Measurements from ENCODE around the gene SIGLEC1. TPM values are rescaled to one million over a fixed set of nuclear protein-coding genes. Genes with fewer than 3 reads are reported as not detected.
A peak's percentile ranks its signal among the peaks of the same experiment; 100 is the strongest.

Gene SIGLEC1
- total and polyA plus RNA-seq, 2 experiments from 2014 or later, result not detected

DNA sequence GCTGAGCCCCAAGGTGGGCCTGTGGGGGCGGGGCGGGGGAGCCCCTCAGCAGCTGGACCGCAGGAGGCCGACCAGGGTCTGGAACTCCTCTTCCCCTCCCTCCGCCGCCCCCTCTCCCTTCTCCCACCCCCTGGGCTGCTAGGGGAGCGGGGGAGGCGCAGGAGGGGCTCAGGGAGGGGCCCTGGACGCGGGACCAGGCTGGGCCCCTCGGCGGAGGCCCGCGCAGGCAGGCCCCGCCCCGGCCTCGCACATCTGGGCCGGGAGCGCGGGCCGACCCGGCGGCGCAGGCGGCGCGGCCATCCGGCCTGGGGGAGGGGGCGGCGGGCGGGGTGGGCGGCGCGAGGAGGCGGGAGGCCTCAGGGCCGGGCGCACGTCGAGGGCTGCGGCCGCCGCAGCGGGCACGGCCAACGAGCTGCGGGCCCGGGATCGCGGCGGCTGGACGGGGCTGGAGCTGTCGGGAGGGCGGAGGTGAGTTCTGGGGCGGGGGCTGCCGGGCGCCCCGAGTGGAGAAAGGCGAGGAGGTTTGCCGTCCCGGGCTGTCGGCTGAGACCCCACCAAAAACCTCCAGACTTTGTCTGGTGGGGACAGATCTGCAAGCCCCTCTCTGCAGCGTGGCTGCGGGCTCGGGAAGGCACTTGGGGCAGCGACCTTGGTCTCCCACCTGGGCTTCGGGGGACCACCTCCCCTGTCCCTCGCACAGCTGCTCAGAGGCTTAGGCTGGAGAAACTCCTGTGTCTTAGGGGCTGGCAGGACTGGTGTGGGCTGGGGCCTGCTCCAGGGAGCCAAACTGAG, 20.1 kb upstream of the SIGLEC1 start, which contains the start of gene HSPA12B:
TSS of gene HSPA12B (plus strand) at position 359 of the 792 bp plus-strand sequence. CDS start 5,990 bp downstream, outside the sequence.
- H3K9me3 Mint-ChIP-seq, result no peaks in the 10 kb centered on the region; the same call in 2 of the 3 replicates
- DNase-seq (ENCODE audit: low spot score) (peak; percentile 79), ATAC-seq (peak; percentile 67)
- H3K4me3 Mint-ChIP-seq, result peak within 1 kb of the TSS; percentile 58
- H3K4me2 ChIP-seq, result peak within 1 kb of the TSS; percentile 81
- H3K4me1 ChIP-seq (ENCODE audit: insufficient read depth), result peaks cover 13% of the 10 kb centered on the region
- no peaks in the 10 kb centered on the region for H3F3A ChIP-seq (replicated peaks; ENCODE audit: low read depth)
- peaks cover 30% of the 10 kb centered on the region for H3K27me3 ChIP-seq (ENCODE audit: insufficient read depth)
- no peaks in the 10 kb centered on the region for H4K20me1 ChIP-seq (replicated peaks; ENCODE audit: insufficient read depth)
- no peak within 1 kb of the TSS for H3K27ac ChIP-seq (ENCODE audit: low read depth)
- TF ChIP-seq NANOG (IDR thresholded peaks at IDR 0.05; ENCODE audit: borderline replicate concordance), result no peak
- no peak for TF ChIP-seq ZNF331 (CRISPR knock-in tag; IDR thresholded peaks at IDR 0.05; ENCODE audit: low read depth)
- TF ChIP-seq EZH2 (IDR thresholded peaks at IDR 0.05; ENCODE audit: low read depth, unreplicated experiment), result no peak
- TF ChIP-seq, protein P1, sequence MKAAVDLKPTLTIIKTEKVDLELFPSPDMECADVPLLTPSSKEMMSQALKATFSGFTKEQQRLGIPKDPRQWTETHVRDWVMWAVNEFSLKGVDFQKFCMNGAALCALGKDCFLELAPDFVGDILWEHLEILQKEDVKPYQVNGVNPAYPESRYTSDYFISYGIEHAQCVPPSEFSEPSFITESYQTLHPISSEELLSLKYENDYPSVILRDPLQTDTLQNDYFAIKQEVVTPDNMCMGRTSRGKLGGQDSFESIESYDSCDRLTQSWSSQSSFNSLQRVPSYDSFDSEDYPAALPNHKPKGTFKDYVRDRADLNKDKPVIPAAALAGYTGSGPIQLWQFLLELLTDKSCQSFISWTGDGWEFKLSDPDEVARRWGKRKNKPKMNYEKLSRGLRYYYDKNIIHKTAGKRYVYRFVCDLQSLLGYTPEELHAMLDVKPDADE (IDR thresholded peaks at IDR 0.05), result no peak
- TF ChIP-seq, protein P2, sequence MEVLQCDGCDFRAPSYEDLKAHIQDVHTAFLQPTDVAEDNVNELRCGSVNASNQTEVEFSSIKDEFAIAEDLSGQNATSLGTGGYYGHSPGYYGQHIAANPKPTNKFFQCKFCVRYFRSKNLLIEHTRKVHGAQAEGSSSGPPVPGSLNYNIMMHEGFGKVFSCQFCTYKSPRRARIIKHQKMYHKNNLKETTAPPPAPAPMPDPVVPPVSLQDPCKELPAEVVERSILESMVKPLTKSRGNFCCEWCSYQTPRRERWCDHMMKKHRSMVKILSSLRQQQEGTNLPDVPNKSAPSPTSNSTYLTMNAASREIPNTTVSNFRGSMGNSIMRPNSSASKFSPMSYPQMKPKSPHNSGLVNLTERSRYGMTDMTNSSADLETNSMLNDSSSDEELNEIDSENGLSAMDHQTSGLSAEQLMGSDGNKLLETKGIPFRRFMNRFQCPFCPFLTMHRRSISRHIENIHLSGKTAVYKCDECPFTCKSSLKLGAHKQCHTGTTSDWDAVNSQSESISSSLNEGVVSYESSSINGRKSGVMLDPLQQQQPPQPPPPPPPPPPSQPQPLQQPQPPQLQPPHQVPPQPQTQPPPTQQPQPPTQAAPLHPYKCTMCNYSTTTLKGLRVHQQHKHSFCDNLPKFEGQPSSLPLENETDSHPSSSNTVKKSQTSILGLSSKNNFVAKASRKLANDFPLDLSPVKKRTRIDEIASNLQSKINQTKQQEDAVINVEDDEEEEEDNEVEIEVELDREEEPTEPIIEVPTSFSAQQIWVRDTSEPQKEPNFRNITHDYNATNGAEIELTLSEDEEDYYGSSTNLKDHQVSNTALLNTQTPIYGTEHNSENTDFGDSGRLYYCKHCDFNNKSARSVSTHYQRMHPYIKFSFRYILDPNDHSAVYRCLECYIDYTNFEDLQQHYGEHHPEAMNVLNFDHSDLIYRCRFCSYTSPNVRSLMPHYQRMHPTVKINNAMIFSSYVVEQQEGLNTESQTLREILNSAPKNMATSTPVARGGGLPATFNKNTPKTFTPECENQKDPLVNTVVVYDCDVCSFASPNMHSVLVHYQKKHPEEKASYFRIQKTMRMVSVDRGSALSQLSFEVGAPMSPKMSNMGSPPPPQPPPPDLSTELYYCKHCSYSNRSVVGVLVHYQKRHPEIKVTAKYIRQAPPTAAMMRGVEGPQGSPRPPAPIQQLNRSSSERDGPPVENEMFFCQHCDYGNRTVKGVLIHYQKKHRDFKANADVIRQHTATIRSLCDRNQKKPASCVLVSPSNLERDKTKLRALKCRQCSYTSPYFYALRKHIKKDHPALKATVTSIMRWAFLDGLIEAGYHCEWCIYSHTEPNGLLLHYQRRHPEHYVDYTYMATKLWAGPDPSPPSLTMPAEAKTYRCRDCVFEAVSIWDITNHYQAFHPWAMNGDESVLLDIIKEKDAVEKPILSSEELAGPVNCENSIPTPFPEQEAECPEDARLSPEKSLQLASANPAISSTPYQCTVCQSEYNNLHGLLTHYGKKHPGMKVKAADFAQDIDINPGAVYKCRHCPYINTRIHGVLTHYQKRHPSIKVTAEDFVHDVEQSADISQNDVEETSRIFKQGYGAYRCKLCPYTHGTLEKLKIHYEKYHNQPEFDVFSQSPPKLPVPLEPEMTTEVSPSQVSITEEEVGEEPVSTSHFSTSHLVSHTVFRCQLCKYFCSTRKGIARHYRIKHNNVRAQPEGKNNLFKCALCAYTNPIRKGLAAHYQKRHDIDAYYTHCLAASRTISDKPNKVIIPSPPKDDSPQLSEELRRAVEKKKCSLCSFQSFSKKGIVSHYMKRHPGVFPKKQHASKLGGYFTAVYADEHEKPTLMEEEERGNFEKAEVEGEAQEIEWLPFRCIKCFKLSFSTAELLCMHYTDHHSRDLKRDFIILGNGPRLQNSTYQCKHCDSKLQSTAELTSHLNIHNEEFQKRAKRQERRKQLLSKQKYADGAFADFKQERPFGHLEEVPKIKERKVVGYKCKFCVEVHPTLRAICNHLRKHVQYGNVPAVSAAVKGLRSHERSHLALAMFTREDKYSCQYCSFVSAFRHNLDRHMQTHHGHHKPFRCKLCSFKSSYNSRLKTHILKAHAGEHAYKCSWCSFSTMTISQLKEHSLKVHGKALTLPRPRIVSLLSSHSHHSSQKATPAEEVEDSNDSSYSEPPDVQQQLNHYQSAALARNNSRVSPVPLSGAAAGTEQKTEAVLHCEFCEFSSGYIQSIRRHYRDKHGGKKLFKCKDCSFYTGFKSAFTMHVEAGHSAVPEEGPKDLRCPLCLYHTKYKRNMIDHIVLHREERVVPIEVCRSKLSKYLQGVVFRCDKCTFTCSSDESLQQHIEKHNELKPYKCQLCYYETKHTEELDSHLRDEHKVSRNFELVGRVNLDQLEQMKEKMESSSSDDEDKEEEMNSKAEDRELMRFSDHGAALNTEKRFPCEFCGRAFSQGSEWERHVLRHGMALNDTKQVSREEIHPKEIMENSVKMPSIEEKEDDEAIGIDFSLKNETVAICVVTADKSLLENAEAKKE (CRISPR knock-in tag; IDR thresholded peaks at IDR 0.05), result no peak
- TF ChIP-seq JUNB (IDR thresholded peaks at IDR 0.05; ENCODE audit: unreplicated experiment), result no peak
- no peak for TF ChIP-seq CREB1 (CRISPR knock-in tag; IDR thresholded peaks at IDR 0.05; ENCODE audit: low read depth)
- TF ChIP-seq, protein P3, sequence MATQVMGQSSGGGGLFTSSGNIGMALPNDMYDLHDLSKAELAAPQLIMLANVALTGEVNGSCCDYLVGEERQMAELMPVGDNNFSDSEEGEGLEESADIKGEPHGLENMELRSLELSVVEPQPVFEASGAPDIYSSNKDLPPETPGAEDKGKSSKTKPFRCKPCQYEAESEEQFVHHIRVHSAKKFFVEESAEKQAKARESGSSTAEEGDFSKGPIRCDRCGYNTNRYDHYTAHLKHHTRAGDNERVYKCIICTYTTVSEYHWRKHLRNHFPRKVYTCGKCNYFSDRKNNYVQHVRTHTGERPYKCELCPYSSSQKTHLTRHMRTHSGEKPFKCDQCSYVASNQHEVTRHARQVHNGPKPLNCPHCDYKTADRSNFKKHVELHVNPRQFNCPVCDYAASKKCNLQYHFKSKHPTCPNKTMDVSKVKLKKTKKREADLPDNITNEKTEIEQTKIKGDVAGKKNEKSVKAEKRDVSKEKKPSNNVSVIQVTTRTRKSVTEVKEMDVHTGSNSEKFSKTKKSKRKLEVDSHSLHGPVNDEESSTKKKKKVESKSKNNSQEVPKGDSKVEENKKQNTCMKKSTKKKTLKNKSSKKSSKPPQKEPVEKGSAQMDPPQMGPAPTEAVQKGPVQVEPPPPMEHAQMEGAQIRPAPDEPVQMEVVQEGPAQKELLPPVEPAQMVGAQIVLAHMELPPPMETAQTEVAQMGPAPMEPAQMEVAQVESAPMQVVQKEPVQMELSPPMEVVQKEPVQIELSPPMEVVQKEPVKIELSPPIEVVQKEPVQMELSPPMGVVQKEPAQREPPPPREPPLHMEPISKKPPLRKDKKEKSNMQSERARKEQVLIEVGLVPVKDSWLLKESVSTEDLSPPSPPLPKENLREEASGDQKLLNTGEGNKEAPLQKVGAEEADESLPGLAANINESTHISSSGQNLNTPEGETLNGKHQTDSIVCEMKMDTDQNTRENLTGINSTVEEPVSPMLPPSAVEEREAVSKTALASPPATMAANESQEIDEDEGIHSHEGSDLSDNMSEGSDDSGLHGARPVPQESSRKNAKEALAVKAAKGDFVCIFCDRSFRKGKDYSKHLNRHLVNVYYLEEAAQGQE (IDR thresholded peaks at IDR 0.05; ENCODE audit: unreplicated experiment), result no peak
- TF ChIP-seq EZH2phosphoT487 (IDR thresholded peaks at IDR 0.05; ENCODE audit: unreplicated experiment), result no peak
- H2AFZ ChIP-seq, result peak within 1 kb of the TSS; percentile 86
- H3K36me3 ChIP-seq (ENCODE audit: insufficient read depth), result no peaks in the 10 kb centered on the region
- no peaks in the 10 kb centered on the region for H3K9me2 ChIP-seq (ENCODE audit: insufficient read depth)
- H3K36me3 Mint-ChIP-seq (ENCODE audit: low read depth), result no peaks in the 10 kb centered on the region; the same call in 2 of the 3 replicates
- peaks cover 31% of the 10 kb centered on the region for H3K27me3 Mint-ChIP-seq (ENCODE audit: insufficient read depth, low read depth, poor library complexity)
- peaks cover 14% of the 10 kb centered on the region for H3K4me1 Mint-ChIP-seq
- H3K27ac Mint-ChIP-seq, result no peak within 1 kb of the TSS
- H3K4me3 ChIP-seq, result peak within 1 kb of the TSS; percentile 61
- no peaks in the 10 kb centered on the region for H3K79me2 ChIP-seq (replicated peaks; ENCODE audit: insufficient read depth)
